DMS153 (cell line): ENCODE measurements around the gene RIBC2.
"Not testable (repeated sequence)": the region's sequence is repeated elsewhere in the genome, so short reads cannot be mapped to it uniquely, and the experiment has no call there.

Source experiments
- DNase-seq: peaks from one replicate; lab custom pipeline; 2025; lab: John Stamatoyannopoulos, UW

Gene RIBC2

GRCh38 chr22:45424241-45424731, 10.8 kb downstream of the RIBC2 start:
- no peak for DNase-seq

GRCh38 chr22:45425101-45425500, 11.6 kb downstream of the RIBC2 start:
- DNase-seq, result no peak

GRCh38 chr22:45425531-45426265, 12.2 kb downstream of the RIBC2 start:
- no peak for DNase-seq

GRCh38 chr22:45426387-45426786, 12.9 kb downstream of the RIBC2 start:
- DNase-seq, result no peak

- no peak for DNase-seq
These were observed 13.6 kb downstream of the RIBC2 start for GRCh38 chr22:45427114-45427513.

GRCh38 chr22:45428391-45429385, 15.2 kb downstream of the RIBC2 start:
- no peak for DNase-seq

- no peak for DNase-seq
These were observed 15.9 kb downstream of the RIBC2 start for GRCh38 chr22:45429424-45429823.

- DNase-seq, result no peak
These were observed 16.7 kb downstream of the RIBC2 start for GRCh38 chr22:45429981-45430775.

GRCh38 chr22:45430871-45431270, 17.4 kb downstream of the RIBC2 start:
- DNase-seq, result no peak

GRCh38 chr22:45434981-45435380, 21.5 kb downstream of the RIBC2 start:
- no peak for DNase-seq

GRCh38 chr22:45435544-45436139, 22.1 kb downstream of the RIBC2 start:
- DNase-seq, result peak; percentile 63

- DNase-seq, result not testable (repeated sequence)
These were observed 23.5 kb downstream of the RIBC2 start for GRCh38 chr22:45436871-45437517.

GRCh38 chr22:45438336-45438735, 24.8 kb downstream of the RIBC2 start:
- DNase-seq, result no peak

- DNase-seq, result peak; percentile 3
These were observed 27.2 kb downstream of the RIBC2 start for GRCh38 chr22:45440688-45441087.

GRCh38 chr22:45441138-45441537, 27.6 kb downstream of the RIBC2 start:
- DNase-seq, result peak; percentile 44

- DNase-seq, result no peak
These were observed 28.6 kb downstream of the RIBC2 start for GRCh38 chr22:45442116-45442515.

GRCh38 chr22:45444168-45444567, 30.7 kb downstream of the RIBC2 start:
- no peak for DNase-seq

GRCh38 chr22:45445031-45445710, 31.7 kb downstream of the RIBC2 start:
- DNase-seq, result no peak

- DNase-seq, result no peak
These were observed 32.7 kb downstream of the RIBC2 start for GRCh38 chr22:45446216-45446615.

- DNase-seq, result not testable (repeated sequence)
These were observed 34.1 kb downstream of the RIBC2 start for GRCh38 chr22:45447596-45447995.
